Gastrocnemius medialis (tissue), 4 donors: ENCODE results near the gene FEV. TPM values are rescaled to one million over a fixed set of nuclear protein-coding genes. Genes with fewer than 3 reads are reported as not detected.

Source experiments
- ATAC-seq, 2 donors: fragments of 150-250 bp; one replicate each; pipeline ENCODE4 v1.9.1; 2016
- DNase-seq, 2 donors: peaks; one replicate each; pipeline ENCODE4 v3.0.0-alpha.2; 2019
- H3K27ac ChIP-seq, 4 donors: fragments of 200-600 bp; sonication (generic); 1 replicate in 1 of 4; 2 replicates in 3 of 4; pipeline ENCODE4 v1.5.1; 2016 to 2018; ENCODE audit warnings: mild to moderate bottlenecking in 2 of 4, moderate library complexity in 1 of 4
- H3K27me3 ChIP-seq, 3 donors: fragments of 200-600 bp; sonication (generic) in 2 of 3; 1 replicate in 1 of 3; 2 replicates in 2 of 3; pipeline versions ENCODE4 v1.5.1 to v1.6.0; 2016 to 2019; ENCODE audit warnings: mild to moderate bottlenecking in 1 of 3, moderate library complexity in 1 of 3
- H3K36me3 ChIP-seq, 2 donors: fragments of 200-600 bp; sonication (generic) in 1 of 2; one replicate each; pipeline ENCODE4 v1.5.1; 2017 to 2018
- H3K4me1 ChIP-seq, 2 donors: fragments of 200-600 bp; sonication (generic) in 1 of 2; one replicate each; pipeline ENCODE4 v1.5.1; 2016 to 2017; ENCODE audit warnings: mild to moderate bottlenecking in 2 of 2
- H3K4me3 ChIP-seq, 4 donors: fragments of 200-600 bp; sonication (generic) in 3 of 4; 1 replicate in 1 of 4; 2 replicates in 3 of 4; pipeline ENCODE4 v1.5.1; 2016 to 2019; ENCODE audit warnings: mild to moderate bottlenecking in 2 of 4
- H3K9me3 ChIP-seq, 3 donors: fragments of 200-600 bp; sonication (generic) in 2 of 3; 1 replicate in 1 of 3; 2 replicates in 2 of 3; pipeline ENCODE4 v1.5.1; 2016 to 2019
- POLR2A ChIP-seq, 2 donors: fragments of 450-650 bp; IDR thresholded peaks; one replicate each; pipeline ENCODE4 v1.6.1; 2017; ENCODE audit warnings: antibody characterized with exemption in 2 of 2, mild to moderate bottlenecking in 2 of 2, moderate library complexity in 2 of 2
- in situ Hi-C, 4 donors: fragments of 200-750 bp; cut with MboI; loops; one replicate each; pipeline versions ENCODE4 v1.15.0 to v1.8.0; 2017; ENCODE audit warnings: low sequenced_read_pairs in 4 of 4
- intact Hi-C: fragments of 100-400 bp; cut with DNase I; formaldehyde crosslinking; loops from one replicate; pipeline ENCODE4 v1.15.1; 2023; ENCODE audit warnings: low total_unique reads
- total RNA-seq, 4 donors: library from RNA; depleted of rRNA; stranded (reverse); fragments of >200 nt; gene quantifications; one replicate each; pipeline versions ENCODE4 v1.1.0 to v1.2.3, GENCODE V29; 2016
- TF ChIP-seq, protein P1 (sequence below), 5 experiments: fragments of 450-650 bp in 3 of 5; fragments of 200-600 bp in 2 of 5; sonication (generic) in 2 of 5; IDR thresholded peaks in 4 of 5; conservative IDR thresholded peaks in 1 of 5; 1 replicate in 4 of 5; 2 replicates in 1 of 5; pipeline ENCODE4 v1.5.1; 2016 to 2019; ENCODE audit warnings: antibody characterized with exemption in 5 of 5, mild to moderate bottlenecking in 3 of 5, moderate library complexity in 3 of 5

The FEV gene
- total RNA-seq, 4 donors from 2014 or later: not detected

- TF ChIP-seq POLR2A (IDR thresholded peaks at IDR 0.05): no peak
- TF ChIP-seq, protein P1, sequence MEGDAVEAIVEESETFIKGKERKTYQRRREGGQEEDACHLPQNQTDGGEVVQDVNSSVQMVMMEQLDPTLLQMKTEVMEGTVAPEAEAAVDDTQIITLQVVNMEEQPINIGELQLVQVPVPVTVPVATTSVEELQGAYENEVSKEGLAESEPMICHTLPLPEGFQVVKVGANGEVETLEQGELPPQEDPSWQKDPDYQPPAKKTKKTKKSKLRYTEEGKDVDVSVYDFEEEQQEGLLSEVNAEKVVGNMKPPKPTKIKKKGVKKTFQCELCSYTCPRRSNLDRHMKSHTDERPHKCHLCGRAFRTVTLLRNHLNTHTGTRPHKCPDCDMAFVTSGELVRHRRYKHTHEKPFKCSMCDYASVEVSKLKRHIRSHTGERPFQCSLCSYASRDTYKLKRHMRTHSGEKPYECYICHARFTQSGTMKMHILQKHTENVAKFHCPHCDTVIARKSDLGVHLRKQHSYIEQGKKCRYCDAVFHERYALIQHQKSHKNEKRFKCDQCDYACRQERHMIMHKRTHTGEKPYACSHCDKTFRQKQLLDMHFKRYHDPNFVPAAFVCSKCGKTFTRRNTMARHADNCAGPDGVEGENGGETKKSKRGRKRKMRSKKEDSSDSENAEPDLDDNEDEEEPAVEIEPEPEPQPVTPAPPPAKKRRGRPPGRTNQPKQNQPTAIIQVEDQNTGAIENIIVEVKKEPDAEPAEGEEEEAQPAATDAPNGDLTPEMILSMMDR (IDR thresholded peaks at IDR 0.05 in 4 of 5, conservative IDR thresholded peaks at IDR 0.05 in 1 of 5): no peak
- ATAC-seq (peak in 1 of 2 donors; percentile 28), DNase-seq (no peak)
- in situ Hi-C loops (no loop called here), intact Hi-C loops (no loop called here)
- H3K4me3 ChIP-seq: no peak overlapping the region
- H3K36me3 ChIP-seq: no peaks in the 10 kb centered on the region
- H3K27me3 ChIP-seq: peaks cover 72 to 76% (median 75%) of the 10 kb centered on the region in 3 donors
- H3K27ac ChIP-seq: no peak overlapping the region
- peaks cover 0 to 3% of the 10 kb centered on the region in 2 donors for H3K4me1 ChIP-seq
- H3K9me3 ChIP-seq: no peaks in the 10 kb centered on the region
Measured at GRCh38 chr2:218962859-218963492, 22.0 kb downstream of the FEV start.

DNA sequence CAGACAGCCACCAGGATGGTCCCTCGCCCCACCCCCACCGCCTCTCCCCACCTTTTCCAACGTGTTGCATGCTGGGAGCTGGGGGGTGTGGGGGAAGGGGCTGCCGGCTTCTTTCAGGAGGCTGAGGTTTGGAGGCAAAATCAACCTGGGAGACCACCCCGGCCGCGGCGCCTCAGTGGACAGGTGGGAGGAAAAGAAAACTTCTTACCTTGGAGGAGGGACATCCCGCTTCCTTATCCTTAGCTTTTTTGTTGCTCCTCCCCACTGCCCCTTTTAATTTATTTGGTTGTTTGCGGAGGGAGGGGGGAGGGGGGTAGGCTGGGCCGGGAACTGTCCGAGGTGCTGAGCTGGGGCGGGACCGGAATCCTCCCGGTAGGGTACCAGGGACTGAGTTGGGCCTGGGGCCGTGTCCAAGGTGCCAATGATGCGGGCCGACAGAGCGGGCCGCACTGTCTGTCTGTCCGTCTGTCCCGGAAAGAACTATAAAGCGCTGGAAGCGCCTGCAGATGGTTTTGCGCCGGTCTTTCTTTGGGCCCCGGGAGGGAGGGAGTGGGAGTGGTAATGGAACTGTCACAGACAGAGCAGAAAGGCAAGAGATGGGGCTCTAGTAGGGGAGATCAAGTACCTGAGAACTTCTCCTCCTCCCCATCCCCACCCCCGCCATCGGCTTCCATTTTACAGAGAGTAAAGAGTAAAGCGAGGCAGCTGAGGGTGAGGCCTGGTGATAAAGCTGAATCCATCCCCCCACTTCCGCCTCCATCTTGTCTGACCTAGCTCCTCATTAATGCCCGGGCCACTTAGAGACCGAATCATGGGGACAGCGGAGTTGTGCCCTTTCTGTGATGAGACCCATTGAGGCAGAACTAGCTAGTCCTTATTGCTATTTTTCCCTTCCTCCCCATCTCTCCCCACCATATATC is 23.1 kb downstream of the FEV start:
- no peaks in the 10 kb centered on the region for H3K9me3 ChIP-seq
- H3K27me3 ChIP-seq: peaks cover 77 to 79% (median 77%) of the 10 kb centered on the region in 3 donors
- intact Hi-C loops: no loop called here
- H3K27ac ChIP-seq: no peak overlapping the region
- in situ Hi-C loops: no loop called here
- TF ChIP-seq, protein P1 (IDR thresholded peaks at IDR 0.05 in 4 of 5, conservative IDR thresholded peaks at IDR 0.05 in 1 of 5): no peak
- no peak for TF ChIP-seq POLR2A (IDR thresholded peaks at IDR 0.05)
- H3K4me3 ChIP-seq: no peak overlapping the region
- H3K4me1 ChIP-seq: peaks cover 0 to 3% of the 10 kb centered on the region in 2 donors
- ATAC-seq (no peak), DNase-seq (no peak)
- no peaks in the 10 kb centered on the region for H3K36me3 ChIP-seq

- no peak for TF ChIP-seq POLR2A (IDR thresholded peaks at IDR 0.05)
- TF ChIP-seq, protein P1 (IDR thresholded peaks at IDR 0.05 in 4 of 5, conservative IDR thresholded peaks at IDR 0.05 in 1 of 5): no peak
- Histone ChIP-seq H3K36me3 (no peaks in the 10 kb centered on the region), H3K9me3 (no peaks in the 10 kb centered on the region), H3K4me3 (no peak overlapping the region), H3K27me3 (peaks cover 74 to 77% (median 77%) of the 10 kb centered on the region in 3 donors), H3K4me1 (peaks cover 0 to 3% of the 10 kb centered on the region in 2 donors), H3K27ac (no peak overlapping the region)
- in situ Hi-C loops: no loop called here
- intact Hi-C loops: no loop called here
- no peak for DNase-seq
- ATAC-seq: no peak
Measured at GRCh38 chr2:218961229-218961628, 23.8 kb downstream of the FEV start.

GRCh38 chr2:218960309-218961165 is 24.4 kb downstream of the FEV start:
- H3K4me3 ChIP-seq: no peak overlapping the region
- TF ChIP-seq, protein P1 (IDR thresholded peaks at IDR 0.05 in 4 of 5, conservative IDR thresholded peaks at IDR 0.05 in 1 of 5): no peak
- no peak for TF ChIP-seq POLR2A (IDR thresholded peaks at IDR 0.05)
- peaks cover 72 to 73% (median 73%) of the 10 kb centered on the region in 3 donors for H3K27me3 ChIP-seq
- no peak for DNase-seq
- no peak overlapping the region for H3K27ac ChIP-seq
- in situ Hi-C loops (no loop called here), intact Hi-C loops (no loop called here)
- ATAC-seq: no peak
- peaks cover 0 to 3% of the 10 kb centered on the region in 2 donors for H3K4me1 ChIP-seq
- H3K9me3 ChIP-seq: no peaks in the 10 kb centered on the region
- no peaks in the 10 kb centered on the region for H3K36me3 ChIP-seq
